ENCODE data around the gene PRDX4. TPM values are rescaled to one million over a fixed set of nuclear protein-coding genes. Genes with fewer than 3 reads are reported as not detected.
"Not testable (repeated sequence)": the region's sequence is repeated elsewhere in the genome, so short reads cannot be mapped to it uniquely, and the experiment has no call there.

The PRDX4 gene
- total RNA-seq, 1 experiment from 2014 or later: 176 TPM

GRCh38 chrX:23660083-23660765 lies 7.1 kb upstream of the PRDX4 start:
- H3K36me3 ChIP-seq; H3K4me1 ChIP-seq (replicated peaks); DNase-seq (ENCODE audit: low read depth in 1 of 2, low spot score in 2 of 2); H3K4me3 ChIP-seq; H3K27me3 ChIP-seq (replicated peaks); H3K9me3 ChIP-seq (replicated peaks); H3K27ac ChIP-seq: not testable (repeated sequence)

- H3K4me3 ChIP-seq: no peak overlapping the region
- no peaks in the 10 kb centered on the region for H3K9me3 ChIP-seq (replicated peaks)
- no peaks in the 10 kb centered on the region for H3K4me1 ChIP-seq (replicated peaks)
- H3K27me3 ChIP-seq (replicated peaks): no peaks in the 10 kb centered on the region
- DNase-seq (ENCODE audit: low read depth in 1 of 2, low spot score in 2 of 2): no peak
- H3K27ac ChIP-seq: no peak overlapping the region
- H3K36me3 ChIP-seq: no peaks in the 10 kb centered on the region
These were observed 6.5 kb upstream of the PRDX4 start for GRCh38 chrX:23660766-23661132.

GRCh38 chrX:23661671-23662070 lies 5.6 kb upstream of the PRDX4 start:
- no peaks in the 10 kb centered on the region for H3K9me3 ChIP-seq (replicated peaks)
- H3K27ac ChIP-seq: no peak overlapping the region
- H3K4me1 ChIP-seq (replicated peaks): no peaks in the 10 kb centered on the region; the same call in 1 of the 2 replicates
- H3K36me3 ChIP-seq: no peaks in the 10 kb centered on the region
- H3K4me3 ChIP-seq: no peak overlapping the region
- H3K27me3 ChIP-seq (replicated peaks): no peaks in the 10 kb centered on the region
- DNase-seq (ENCODE audit: low read depth in 1 of 2, low spot score in 2 of 2): no peak

GRCh38 chrX:23662187-23662586 lies 5.1 kb upstream of the PRDX4 start:
- Histone ChIP-seq H3K4me1 (replicated peaks) (peaks cover 4% of the 10 kb centered on the region; the same call in 1 of the 2 replicates), H3K4me3 (no peak overlapping the region), H3K27ac (no peak overlapping the region), H3K27me3 (replicated peaks) (no peaks in the 10 kb centered on the region), H3K9me3 (replicated peaks) (no peaks in the 10 kb centered on the region), H3K36me3 (no peaks in the 10 kb centered on the region)
- DNase-seq (ENCODE audit: low read depth in 1 of 2, low spot score in 2 of 2): no peak

GRCh38 chrX:23662853-23663252 lies 4.4 kb upstream of the PRDX4 start:
- H3K27ac ChIP-seq: no peak overlapping the region
- 0 out of 2 replicates have a peak, but pooled peaks cover 2% of the 10 kb centered on the region for H3K36me3 ChIP-seq
- no peaks in the 10 kb centered on the region for H3K9me3 ChIP-seq (replicated peaks)
- peaks cover 4% of the 10 kb centered on the region; the same call in 1 of the 2 replicates for H3K4me1 ChIP-seq (replicated peaks)
- DNase-seq (ENCODE audit: low read depth in 1 of 2, low spot score in 2 of 2): no peak
- H3K27me3 ChIP-seq (replicated peaks): no peaks in the 10 kb centered on the region
- no peak overlapping the region for H3K4me3 ChIP-seq

- Histone ChIP-seq H3K27me3 (replicated peaks) (no peaks in the 10 kb centered on the region), H3K4me3 (no peak overlapping the region), H3K4me1 (replicated peaks) (peaks cover 4% of the 10 kb centered on the region; the same call in 1 of the 2 replicates), H3K27ac (no peak overlapping the region), H3K9me3 (replicated peaks) (no peaks in the 10 kb centered on the region), H3K36me3 (0 out of 2 replicates have a peak, but pooled peaks cover 2% of the 10 kb centered on the region)
- DNase-seq (ENCODE audit: low read depth in 1 of 2, low spot score in 2 of 2): no peak
These were observed 2.8 kb upstream of the PRDX4 start for GRCh38 chrX:23664496-23664895.

- no peak for DNase-seq (ENCODE audit: low read depth in 1 of 2, low spot score in 2 of 2)
- Histone ChIP-seq H3K36me3 (0 out of 2 replicates have a peak, but pooled peaks cover 2% of the 10 kb centered on the region), H3K4me3 (no peak overlapping the region), H3K4me1 (replicated peaks) (peaks cover 4% of the 10 kb centered on the region; the same call in 1 of the 2 replicates), H3K9me3 (replicated peaks) (no peaks in the 10 kb centered on the region), H3K27ac (no peak overlapping the region), H3K27me3 (replicated peaks) (no peaks in the 10 kb centered on the region)
These were observed 1.0 kb upstream of the PRDX4 start for GRCh38 chrX:23666282-23666681.

- no peaks in the 10 kb centered on the region for H3K9me3 ChIP-seq (replicated peaks)
- peak overlapping the region; percentile 72 for H3K4me3 ChIP-seq
- H3K4me1 ChIP-seq (replicated peaks): peaks cover 4% of the 10 kb centered on the region; the same call in 1 of the 2 replicates
- H3K36me3 ChIP-seq: peaks cover 7% of the 10 kb centered on the region; the same call in 1 of the 2 replicates
- H3K27ac ChIP-seq: no peak overlapping the region
- no peaks in the 10 kb centered on the region for H3K27me3 ChIP-seq (replicated peaks)
- DNase-seq (ENCODE audit: low read depth in 1 of 2, low spot score in 2 of 2): no peak
These were observed 1.0 kb downstream of the PRDX4 start for GRCh38 chrX:23668335-23668734.

- no peak overlapping the region for H3K27ac ChIP-seq
- peaks cover 4% of the 10 kb centered on the region; the same call in 1 of the 2 replicates for H3K4me1 ChIP-seq (replicated peaks)
- DNase-seq (ENCODE audit: low read depth in 1 of 2, low spot score in 2 of 2): no peak
- H3K9me3 ChIP-seq (replicated peaks): no peaks in the 10 kb centered on the region
- H3K27me3 ChIP-seq (replicated peaks): no peaks in the 10 kb centered on the region
- peaks cover 7% of the 10 kb centered on the region; the same call in 1 of the 2 replicates for H3K36me3 ChIP-seq
- no peak overlapping the region for H3K4me3 ChIP-seq
These were observed 3.2 kb downstream of the PRDX4 start for GRCh38 chrX:23670528-23670927.

GRCh38 chrX:23673108-23673507 lies 5.8 kb downstream of the PRDX4 start:
- H3K4me1 ChIP-seq (replicated peaks): no peaks in the 10 kb centered on the region

GRCh38 chrX:23676486-23676885 lies 9.2 kb downstream of the PRDX4 start:
- not testable (repeated sequence) for H3K4me3 ChIP-seq; H3K27ac ChIP-seq; H3K4me1 ChIP-seq (replicated peaks); DNase-seq (ENCODE audit: low read depth in 1 of 2, low spot score in 2 of 2); H3K9me3 ChIP-seq (replicated peaks); H3K27me3 ChIP-seq (replicated peaks); H3K36me3 ChIP-seq

More at GRCh38 chrX:23673108-23673507, 5.8 kb downstream of the PRDX4 start:
- H3K9me3 ChIP-seq (replicated peaks): no peaks in the 10 kb centered on the region
- no peak for DNase-seq (ENCODE audit: low read depth in 1 of 2, low spot score in 2 of 2)
- no peak overlapping the region for H3K27ac ChIP-seq
- H3K27me3 ChIP-seq (replicated peaks): no peaks in the 10 kb centered on the region
- peaks cover 5% of the 10 kb centered on the region; the same call in 1 of the 2 replicates for H3K36me3 ChIP-seq
- H3K4me3 ChIP-seq: no peak overlapping the region

- Histone ChIP-seq H3K27ac (no peak overlapping the region), H3K4me1 (replicated peaks) (no peaks in the 10 kb centered on the region), H3K9me3 (replicated peaks) (no peaks in the 10 kb centered on the region), H3K36me3 (no peaks in the 10 kb centered on the region), H3K4me3 (no peak overlapping the region), H3K27me3 (replicated peaks) (no peaks in the 10 kb centered on the region)
- no peak for DNase-seq (ENCODE audit: low read depth in 1 of 2, low spot score in 2 of 2)
These were observed 24.9 kb downstream of the PRDX4 start for GRCh38 chrX:23692166-23692565.

GRCh38 chrX:23694606-23695005 lies 27.3 kb downstream of the PRDX4 start:
- H3K4me1 ChIP-seq (replicated peaks): no peaks in the 10 kb centered on the region
- H3K9me3 ChIP-seq (replicated peaks): no peaks in the 10 kb centered on the region
- no peaks in the 10 kb centered on the region for H3K36me3 ChIP-seq
- no peak for DNase-seq (ENCODE audit: low read depth in 1 of 2, low spot score in 2 of 2)
- no peak overlapping the region for H3K4me3 ChIP-seq
- no peak overlapping the region for H3K27ac ChIP-seq
- H3K27me3 ChIP-seq (replicated peaks): no peaks in the 10 kb centered on the region

GRCh38 chrX:23699636-23700194 lies 32.4 kb downstream of the PRDX4 start:
- H3K4me1 ChIP-seq (replicated peaks): no peaks in the 10 kb centered on the region
- DNase-seq (ENCODE audit: low read depth in 1 of 2, low spot score in 2 of 2): no peak
- no peak overlapping the region for H3K4me3 ChIP-seq
- no peaks in the 10 kb centered on the region for H3K9me3 ChIP-seq (replicated peaks)
- no peaks in the 10 kb centered on the region for H3K27me3 ChIP-seq (replicated peaks)
- peaks cover 15% of the 10 kb centered on the region for H3K36me3 ChIP-seq
- H3K27ac ChIP-seq: no peak overlapping the region

All from SJSA1 (cell line).